Lung (tissue), 13 donors: Measurements from ENCODE around the gene CPE. TPM values are rescaled to one million over a fixed set of nuclear protein-coding genes. Genes with fewer than 3 reads are reported as not detected.

Source experiments
- ATAC-seq: fragments of 200-7000 bp; cut with Tn5 transposase; one replicate; pipeline ENCODE4 v1.9.1; 2020; ENCODE audit warnings: moderate number of reproducible peaks; ENCODE audit not compliant: insufficient read depth, low FRiP score
- DNase-seq, 3 donors: peaks; one replicate each; pipeline ENCODE4 v3.0.0-alpha.2; 2013 to 2017
- H3K27ac ChIP-seq, 2 donors: one replicate each; pipeline ENCODE4 v1.5.1; 2013; ENCODE audit warnings: mild to moderate bottlenecking in 2 of 2, moderate library complexity in 2 of 2, control low read depth in 1 of 2, inconsistent platforms in 1 of 2, low read depth in 1 of 2, low read length in 1 of 2
- H3K27me3 ChIP-seq, 3 donors: one replicate each; pipeline ENCODE4 v1.5.1; 2013; ENCODE audit warnings: low read length in 2 of 3; ENCODE audit not compliant: control insufficient read depth in 3 of 3, insufficient read depth in 3 of 3
- H3K36me3 ChIP-seq, 4 donors: one replicate each; pipeline ENCODE4 v1.5.1; 2013; ENCODE audit warnings: low read length in 4 of 4, mild to moderate bottlenecking in 1 of 4, moderate library complexity in 1 of 4; ENCODE audit not compliant: control insufficient read depth in 4 of 4, insufficient read depth in 4 of 4
- H3K4me1 ChIP-seq, 5 donors: one replicate each; pipeline ENCODE4 v1.5.1; 2013; ENCODE audit warnings: low read length in 5 of 5, mild to moderate bottlenecking in 2 of 5, moderate library complexity in 1 of 5; ENCODE audit not compliant: control insufficient read depth in 5 of 5, insufficient read depth in 5 of 5
- H3K4me3 ChIP-seq: one replicate; pipeline ENCODE4 v1.5.1; 2013; ENCODE audit warnings: mild to moderate bottlenecking, control low read depth, moderate library complexity
- H3K9ac ChIP-seq, 2 donors: one replicate each; pipeline ENCODE4 v1.5.1; 2013; ENCODE audit warnings: low read length in 2 of 2, control low read depth in 1 of 2; ENCODE audit not compliant: insufficient read depth in 1 of 2
- H3K9me3 ChIP-seq, 4 donors: one replicate each; pipeline ENCODE4 v1.5.1; 2013; ENCODE audit warnings: low read length in 3 of 4, mild to moderate bottlenecking in 1 of 4, moderate library complexity in 1 of 4; ENCODE audit not compliant: control insufficient read depth in 4 of 4, insufficient read depth in 3 of 4
- WGBS, 2 donors: extraction: QIAGEN DNeasy Blood & Tissue Kit; methylation state at CpG; one replicate each; pipeline ENCODE4 v1.1.7; 2013; 5-methylcytosine and 5-hydroxymethylcytosine counted together
- polyA plus RNA-seq, 2 donors: library from polyadenylated mRNA; stranded (reverse); fragments of 200-250 nt; gene quantifications; one replicate each; pipeline ENCODE4 v1.2.1, GENCODE V29; 2013
- small RNA-seq: library from RNA; depleted of rRNA; stranded (forward); fragments of <200 nt; gene quantifications from one replicate; pipeline ENCODE3, GENCODE V24; 2014; ENCODE audit warnings: low replicate concordance
- total RNA-seq, 2 donors: library from RNA; depleted of rRNA in 1 of 2; stranded (reverse); fragments of >200 nt in 1 of 2; gene quantifications; one replicate each; pipeline ENCODE4 v1.2.1, GENCODE V29; 2014 to 2021
- TF ChIP-seq, protein P1 (sequence below): IDR thresholded peaks from 2 replicates; pipeline ENCODE4 v1.5.1; 2012; ENCODE audit warnings: mild to moderate bottlenecking; ENCODE audit errors: control extremely low read depth, extremely low read depth
- donor health status: control.
- donor health status: control.
- donor health status: Bipolar disorder and iron deficiency.
- donor health status: healthy.
- donor health status: DM: yes; HTN: yes; CAD: no.

Gene CPE
- total and polyA plus RNA-seq, 4 donors, result 6.6 to 135 (median 14.3) TPM

DNA sequence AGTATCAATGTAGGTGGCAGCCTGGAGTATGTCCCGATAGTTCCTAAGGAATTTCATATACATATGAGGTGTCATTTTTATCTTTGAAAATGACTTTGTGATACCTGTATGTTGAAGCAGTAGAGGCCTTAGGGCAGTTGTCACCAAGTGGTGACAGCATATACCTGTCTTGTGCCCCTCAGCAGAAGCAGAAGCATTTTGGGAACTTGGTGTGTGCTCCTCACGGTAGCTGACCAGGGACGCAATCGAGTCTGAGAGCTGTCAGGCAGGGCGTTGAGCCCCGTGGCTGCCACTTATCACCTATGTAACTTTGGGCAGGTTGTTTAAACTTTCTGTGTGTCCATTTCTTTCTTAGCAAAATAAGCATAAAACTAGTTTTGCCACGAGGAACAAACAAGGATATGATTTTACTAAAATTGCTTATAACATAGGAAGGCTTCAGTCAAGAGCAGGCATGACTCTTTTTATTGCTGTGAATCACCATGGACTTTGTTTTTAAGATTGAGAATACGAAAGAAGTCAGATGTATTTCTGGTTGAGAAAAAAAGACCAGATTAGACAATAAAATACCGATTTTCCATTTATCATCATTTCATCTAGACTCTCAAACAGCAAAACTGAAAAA lies 161.5 kb downstream of the CPE start:
- DNase-seq (no peak), ATAC-seq (no peak)
- peaks cover 0 to 3% (median 0%) of the 10 kb centered on the region in 3 donors for H3K27me3 ChIP-seq
- no peaks in the 10 kb centered on the region for H3K36me3 ChIP-seq
- no peak overlapping the region for H3K9ac ChIP-seq
- H3K9me3 ChIP-seq, result no peaks in the 10 kb centered on the region
- TF ChIP-seq, protein P1, sequence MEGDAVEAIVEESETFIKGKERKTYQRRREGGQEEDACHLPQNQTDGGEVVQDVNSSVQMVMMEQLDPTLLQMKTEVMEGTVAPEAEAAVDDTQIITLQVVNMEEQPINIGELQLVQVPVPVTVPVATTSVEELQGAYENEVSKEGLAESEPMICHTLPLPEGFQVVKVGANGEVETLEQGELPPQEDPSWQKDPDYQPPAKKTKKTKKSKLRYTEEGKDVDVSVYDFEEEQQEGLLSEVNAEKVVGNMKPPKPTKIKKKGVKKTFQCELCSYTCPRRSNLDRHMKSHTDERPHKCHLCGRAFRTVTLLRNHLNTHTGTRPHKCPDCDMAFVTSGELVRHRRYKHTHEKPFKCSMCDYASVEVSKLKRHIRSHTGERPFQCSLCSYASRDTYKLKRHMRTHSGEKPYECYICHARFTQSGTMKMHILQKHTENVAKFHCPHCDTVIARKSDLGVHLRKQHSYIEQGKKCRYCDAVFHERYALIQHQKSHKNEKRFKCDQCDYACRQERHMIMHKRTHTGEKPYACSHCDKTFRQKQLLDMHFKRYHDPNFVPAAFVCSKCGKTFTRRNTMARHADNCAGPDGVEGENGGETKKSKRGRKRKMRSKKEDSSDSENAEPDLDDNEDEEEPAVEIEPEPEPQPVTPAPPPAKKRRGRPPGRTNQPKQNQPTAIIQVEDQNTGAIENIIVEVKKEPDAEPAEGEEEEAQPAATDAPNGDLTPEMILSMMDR, result no peak
- 86 to 87% methylated on average over 9 of the region's 9 CpGs for WGBS, 2 donors
- H3K4me1 ChIP-seq, result no peaks in the 10 kb centered on the region
- H3K27ac ChIP-seq, result no peak overlapping the region
- H3K4me3 ChIP-seq, result no peak overlapping the region

DNA sequence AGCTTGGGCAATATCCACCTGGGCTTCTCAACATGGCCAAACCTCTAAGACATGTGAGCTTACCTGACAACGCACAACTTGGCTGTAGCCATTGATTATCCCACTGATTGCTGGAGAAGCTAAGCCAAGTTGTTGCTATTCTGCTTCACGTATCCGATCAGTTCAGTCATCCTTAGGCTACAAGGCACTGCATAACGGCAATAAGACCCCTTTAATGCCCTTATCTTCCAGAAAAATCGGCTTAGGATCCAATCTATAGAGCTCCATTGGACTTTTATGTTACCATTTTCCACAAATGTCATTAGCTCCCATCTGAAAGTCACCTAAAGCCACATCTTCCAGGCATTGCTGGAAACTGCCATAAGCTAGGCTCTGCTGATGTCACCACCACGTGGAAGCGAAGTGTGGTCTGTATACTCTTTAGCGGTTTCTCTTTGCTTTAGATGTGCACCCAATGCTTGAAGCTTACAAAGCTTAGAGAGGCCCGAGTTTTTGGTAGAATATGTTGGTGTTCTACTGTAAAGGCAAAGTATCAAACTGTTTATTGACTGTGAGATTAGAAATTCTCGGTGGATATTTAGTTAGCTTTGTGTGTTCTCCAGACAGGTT lies 163.1 kb downstream of the CPE start:
- no peak for DNase-seq
- WGBS, 2 donors, result 95 to 96% methylated on average over 10 of the region's 10 CpGs
- H3K4me3 ChIP-seq, result no peak overlapping the region
- H3K36me3 ChIP-seq, result no peaks in the 10 kb centered on the region
- no peak overlapping the region for H3K27ac ChIP-seq
- ATAC-seq, result no peak
- no peaks in the 10 kb centered on the region for H3K4me1 ChIP-seq
- TF ChIP-seq, protein P1, result no peak
- no peaks in the 10 kb centered on the region for H3K27me3 ChIP-seq
- no peak overlapping the region for H3K9ac ChIP-seq
- H3K9me3 ChIP-seq, result no peaks in the 10 kb centered on the region

DNA sequence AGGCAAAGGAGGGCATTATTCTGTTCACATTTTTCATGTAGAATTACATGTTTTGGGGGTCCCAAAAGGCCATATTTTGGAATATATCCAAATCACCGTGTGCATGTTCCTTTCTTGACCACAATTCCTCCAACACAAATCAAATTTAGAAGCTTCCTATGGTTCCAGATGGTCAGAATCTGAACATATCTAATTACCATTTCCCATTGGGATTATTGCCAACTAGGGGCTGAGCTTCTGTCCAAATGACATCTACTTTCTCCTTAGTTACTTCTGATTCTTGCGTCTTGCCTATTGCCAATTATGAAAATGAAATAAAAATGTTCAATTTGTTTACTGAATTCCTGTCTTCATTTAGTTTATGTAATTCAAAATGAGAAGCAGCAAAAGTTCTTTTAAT lies 163.7 kb downstream of the CPE start:
- Histone ChIP-seq H3K36me3 (no peaks in the 10 kb centered on the region), H3K4me3 (no peak overlapping the region), H3K9ac (no peak overlapping the region), H3K27me3 (no peaks in the 10 kb centered on the region), H3K27ac (no peak overlapping the region), H3K9me3 (no peaks in the 10 kb centered on the region), H3K4me1 (no peaks in the 10 kb centered on the region)
- ATAC-seq, result no peak
- TF ChIP-seq, protein P1, result no peak
- WGBS, 2 donors, result 44 to 47% methylated on average over 2 of the region's 2 CpGs
- DNase-seq, result peak in 2 of 3 donors; percentile 9 to 34

Small RNA genes lying within 50 kb of the gene (small RNA-seq; reads per million reads assigned to genes)
- 0.08 reads per million for gene MIR578
- not detected for gene SCGB1D5P

Other genes starting within 250 kb of the CPE start
- gene KLHL2, start 171.4 kb upstream of the CPE start, total RNA-seq, result 10 to 100 TPM; 25.0 to 43.0 TPM
- gene KLHL2, start 171.4 kb upstream of the CPE start, polyA plus RNA-seq, result 10 to 100 TPM; 17.3 to 42.5 TPM
- 100 to 1,000 TPM; 135 to 257 TPM for gene MSMO1, start 51.3 kb upstream of the CPE start, total RNA-seq
- gene MSMO1, start 51.3 kb upstream of the CPE start, polyA plus RNA-seq, result 100 to 1,000 TPM; 164 to 186 TPM